Measurements from ENCODE around the gene FNDC3B.

FNDC3B gene

GRCh38 chr3:172289583-172289982 lies 250.2 kb downstream of the FNDC3B start:
- no peak for DNase-seq (ENCODE audit: low read depth)

DNA sequence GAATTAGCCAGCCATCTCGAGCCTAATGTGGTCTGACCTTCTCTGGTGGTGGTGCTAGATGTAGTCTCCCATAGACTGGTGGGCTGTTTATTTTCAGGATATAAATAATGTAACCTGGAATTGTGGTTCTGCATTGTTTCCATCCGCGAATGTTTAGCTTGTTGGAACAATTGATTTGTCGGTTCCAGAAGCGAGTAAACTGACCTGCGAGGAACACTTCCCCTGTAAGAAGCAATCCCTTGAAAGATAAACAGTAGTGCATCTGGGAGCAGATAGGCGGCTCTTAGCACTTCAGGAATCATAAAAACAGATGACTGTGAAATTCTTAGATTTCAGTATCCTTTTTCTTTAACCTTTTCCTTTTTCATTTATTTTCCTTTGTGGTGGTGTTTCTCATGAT lies 251.1 kb downstream of the FNDC3B start:
- DNase-seq (ENCODE audit: low read depth) = no peak

DNA sequence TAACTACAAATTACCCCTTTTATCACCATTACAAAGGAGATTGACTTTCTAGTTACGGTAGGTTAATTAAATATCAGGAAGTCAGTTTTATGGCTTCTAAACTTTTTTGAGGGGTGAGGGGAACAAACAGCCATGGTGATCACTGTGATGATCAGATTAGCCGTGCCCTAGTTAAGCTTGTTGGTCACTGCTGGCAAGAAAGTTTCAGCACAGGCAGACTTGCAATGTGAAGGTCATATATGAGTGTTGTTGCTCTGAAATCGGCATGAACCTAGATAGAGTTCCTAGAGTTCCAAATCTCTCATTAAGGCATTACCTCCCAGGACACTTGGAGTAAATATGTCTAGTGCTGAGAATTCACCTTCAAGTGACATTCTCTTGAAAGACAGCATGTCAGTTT lies 252.3 kb downstream of the FNDC3B start:
- no peak for DNase-seq (ENCODE audit: low read depth)

DNA sequence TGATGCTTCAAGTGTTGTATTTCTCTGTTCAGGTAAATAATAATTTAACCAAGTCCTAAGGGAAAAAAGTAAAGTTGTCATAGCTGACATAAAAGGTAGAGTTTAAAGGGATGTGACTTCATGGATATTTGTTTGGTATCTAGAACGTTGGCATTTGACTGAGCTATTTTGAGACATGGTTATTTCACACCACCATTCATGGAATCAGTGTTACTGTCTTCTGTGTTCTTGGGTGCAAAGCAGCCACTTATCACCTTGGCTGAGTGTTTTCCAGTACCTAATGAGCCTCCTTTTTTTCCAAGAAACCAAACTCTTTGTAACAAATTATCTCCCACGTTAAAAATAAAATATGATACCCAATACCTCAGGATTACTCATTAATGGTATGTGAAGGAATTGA lies 253.0 kb downstream of the FNDC3B start:
- no peak for DNase-seq (ENCODE audit: low read depth)

DNA sequence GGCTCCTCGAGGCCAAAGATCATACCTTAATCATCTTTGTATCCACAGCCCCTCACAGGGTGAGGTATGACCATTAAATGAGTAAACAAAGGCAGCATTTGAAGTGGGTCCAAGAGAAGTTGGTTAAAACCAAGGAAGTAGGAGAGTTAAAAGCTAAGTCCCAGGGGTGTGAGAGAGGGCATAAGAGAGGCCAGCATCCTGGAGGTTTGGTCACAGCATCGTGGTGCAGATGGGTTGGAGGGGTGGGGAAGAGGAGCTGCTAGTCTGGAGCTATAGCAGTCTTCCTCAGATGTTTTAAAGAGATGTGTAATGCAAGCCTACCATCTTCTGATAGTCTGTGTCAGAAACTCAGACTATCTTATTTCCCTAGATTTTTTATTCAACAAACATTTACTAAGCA lies 253.7 kb downstream of the FNDC3B start:
- DNase-seq (ENCODE audit: low read depth) = no peak

DNA sequence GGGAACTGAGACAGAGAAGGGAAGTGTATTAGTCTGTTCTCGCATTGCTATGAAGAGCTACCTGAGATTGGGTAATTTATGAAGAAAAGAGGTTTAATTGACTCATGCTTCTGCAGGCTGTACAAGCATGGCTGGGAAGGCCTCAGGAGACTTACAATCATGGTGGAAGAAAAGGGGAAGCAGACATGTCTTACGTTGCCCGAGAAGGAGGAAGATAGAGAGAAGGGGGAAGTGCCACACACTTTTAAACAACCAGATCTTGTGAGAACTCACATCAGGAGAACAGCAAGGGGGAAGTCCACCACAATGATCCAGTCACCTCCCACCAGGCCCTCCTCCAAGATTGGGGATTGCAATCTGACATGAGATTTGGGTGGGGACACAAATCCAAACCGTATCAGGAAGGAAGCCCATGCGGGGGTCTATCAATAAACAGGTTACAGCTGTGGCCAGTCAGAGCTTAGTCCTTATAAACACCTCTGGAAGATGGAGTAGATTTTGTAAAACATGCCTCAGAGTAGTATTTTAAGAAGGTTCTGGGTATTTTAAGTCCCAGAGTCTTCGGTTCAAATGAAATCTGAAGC lies 254.9 kb downstream of the FNDC3B start:
- DNase-seq (ENCODE audit: low read depth) = no peak

- DNase-seq (ENCODE audit: low read depth) = no peak
These were observed 257.0 kb downstream of the FNDC3B start for GRCh38 chr3:172296248-172296974.

DNA sequence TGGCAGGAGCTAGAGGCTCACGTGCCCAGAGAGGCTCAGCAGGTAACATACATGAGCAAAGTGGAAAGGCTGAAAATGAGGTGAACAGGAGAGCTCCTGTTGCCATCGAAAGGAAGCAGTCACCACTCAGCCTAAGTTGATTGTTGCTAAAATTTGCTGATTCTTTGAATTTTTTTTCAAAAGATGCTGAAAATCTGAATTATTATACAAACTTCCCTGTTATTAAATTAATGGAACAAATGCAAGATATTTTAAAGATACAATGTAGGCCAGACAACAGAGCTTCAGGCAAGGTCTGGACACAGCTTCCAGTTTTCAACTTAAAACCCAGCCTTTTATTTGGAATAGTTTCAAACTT lies 257.6 kb downstream of the FNDC3B start:
- no peak for DNase-seq (ENCODE audit: low read depth)

- DNase-seq (ENCODE audit: low read depth) = no peak
These were observed 258.9 kb downstream of the FNDC3B start for GRCh38 chr3:172298247-172298646.

GRCh38 chr3:172300187-172300586 lies 260.8 kb downstream of the FNDC3B start:
- DNase-seq (ENCODE audit: low read depth) = no peak

GRCh38 chr3:172300862-172301261 lies 261.5 kb downstream of the FNDC3B start:
- DNase-seq (ENCODE audit: low read depth) = no peak

DNA sequence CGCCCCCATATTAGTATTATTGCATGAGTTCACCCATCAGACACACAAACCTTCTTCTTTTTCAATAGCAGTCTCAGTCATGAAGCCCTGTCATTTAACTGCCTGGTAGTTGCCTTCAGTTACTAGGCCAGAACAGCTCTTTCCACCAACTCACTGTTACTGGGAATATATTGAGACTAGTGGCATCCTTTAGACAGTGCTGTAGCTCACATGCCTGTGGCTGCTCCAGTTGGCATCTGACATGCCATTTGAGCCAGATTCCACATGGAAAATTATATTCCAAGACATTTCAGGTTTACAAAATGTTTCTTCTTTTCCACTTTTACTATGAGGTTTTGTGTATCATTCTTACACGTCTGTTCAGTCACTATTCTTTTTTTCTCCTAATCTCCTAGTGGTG lies 262.8 kb downstream of the FNDC3B start:
- no peak for DNase-seq (ENCODE audit: low read depth)

- DNase-seq (ENCODE audit: low read depth) = no peak
These were observed 263.8 kb downstream of the FNDC3B start for GRCh38 chr3:172303181-172303580.

DNA sequence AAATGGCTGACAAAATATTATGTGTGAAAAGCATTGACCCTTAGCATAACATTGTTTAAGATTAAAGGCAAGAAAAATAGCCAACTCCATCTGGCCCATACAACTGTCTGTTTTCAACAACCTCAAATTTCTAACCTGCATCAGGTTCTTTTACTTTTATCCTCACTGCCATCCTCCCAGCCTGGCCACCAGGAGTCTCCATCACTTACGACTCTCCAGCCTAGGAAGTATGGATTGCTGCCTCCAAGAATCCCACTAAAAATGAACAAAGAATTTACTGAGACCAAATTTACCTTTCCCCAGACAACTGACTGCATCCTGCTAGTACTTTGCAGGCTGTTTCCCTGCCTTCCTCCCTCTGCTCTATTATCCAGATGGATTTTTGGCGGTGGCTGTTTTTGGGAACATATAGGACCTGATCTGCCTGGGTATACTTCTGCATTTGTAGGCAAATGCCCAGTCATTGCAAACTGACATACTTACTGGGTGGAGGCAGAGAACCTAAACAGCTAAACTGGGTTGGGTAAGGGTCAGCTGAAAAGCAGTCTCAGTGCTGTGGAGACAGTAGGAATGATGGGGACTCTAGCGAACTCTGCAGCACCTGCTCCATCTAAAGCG lies 264.7 kb downstream of the FNDC3B start:
- DNase-seq (ENCODE audit: low read depth) = no peak

DNA sequence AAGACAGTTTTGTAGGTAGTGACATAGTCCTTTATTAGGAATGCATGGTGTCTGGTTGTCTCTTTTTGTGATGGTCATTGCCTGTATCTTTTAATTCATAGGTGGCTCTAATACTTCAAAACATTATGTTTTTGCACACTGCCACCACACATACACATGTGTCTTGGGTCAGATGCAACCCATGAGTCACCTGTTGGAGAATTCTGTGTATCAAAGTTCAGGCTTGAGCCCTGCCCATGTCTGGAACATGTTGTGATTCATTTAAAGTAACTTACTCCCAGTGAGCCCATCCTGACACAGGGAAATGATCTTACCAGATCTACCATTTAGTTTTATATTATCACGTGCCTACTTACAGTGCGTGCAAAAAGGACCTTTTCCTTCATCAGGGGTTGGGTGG lies 266.2 kb downstream of the FNDC3B start:
- DNase-seq (ENCODE audit: low read depth) = no peak

- DNase-seq (ENCODE audit: low read depth) = no peak
These were observed 266.6 kb downstream of the FNDC3B start for GRCh38 chr3:172305974-172306373.

- DNase-seq (ENCODE audit: low read depth) = no peak
These were observed 267.8 kb downstream of the FNDC3B start for GRCh38 chr3:172307141-172307560.

DNA sequence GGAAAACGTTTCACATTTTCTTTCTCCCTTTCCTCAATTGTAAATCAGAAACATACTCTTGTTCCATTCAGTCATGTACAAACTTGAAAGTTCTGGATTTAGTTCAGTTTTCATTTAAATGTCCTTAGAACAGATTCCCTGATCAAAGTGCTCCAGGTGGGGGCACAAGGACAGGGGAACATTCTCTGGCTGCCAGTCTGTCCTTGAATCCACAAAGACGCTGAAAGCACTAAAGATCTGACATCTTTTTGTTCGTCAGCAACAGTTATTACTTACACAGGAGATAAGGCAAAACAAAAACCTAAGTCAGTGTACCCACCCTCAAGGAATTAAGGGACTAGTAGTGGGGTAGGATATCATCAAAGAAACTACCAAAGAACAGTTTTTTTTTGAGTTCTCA lies 269.7 kb downstream of the FNDC3B start:
- no peak for DNase-seq (ENCODE audit: low read depth)

DNA sequence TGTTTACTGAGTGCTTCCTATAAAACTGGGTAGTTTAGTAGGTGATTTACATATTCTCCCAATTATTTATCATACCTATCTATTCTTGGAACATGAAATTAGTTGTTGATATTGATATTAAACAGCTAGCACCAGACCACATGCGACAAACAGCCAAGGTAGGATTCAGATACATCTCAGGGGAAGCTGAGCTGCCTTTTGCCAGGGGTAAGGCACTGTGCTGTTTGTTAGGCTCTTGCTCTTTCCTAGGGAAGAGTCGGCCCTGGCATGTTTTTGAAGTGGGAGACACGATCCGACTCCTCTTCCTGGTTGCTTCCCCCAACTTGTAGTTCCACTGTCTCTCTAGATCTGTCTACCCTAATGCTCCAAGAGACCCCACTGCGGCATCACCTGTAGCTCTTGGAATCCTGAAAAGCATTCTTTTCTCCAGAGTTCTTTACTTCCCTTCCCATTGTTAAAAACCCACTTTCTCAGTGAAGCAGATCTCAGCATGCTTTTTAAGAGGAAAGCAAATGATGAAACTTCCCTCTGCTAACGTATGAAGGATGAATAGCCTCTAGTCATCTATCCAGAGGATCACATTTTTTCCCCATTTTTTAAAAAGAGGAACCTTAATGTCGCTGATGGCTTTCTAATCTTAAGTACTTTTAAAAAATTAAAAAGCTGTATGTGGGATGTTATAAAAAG lies 270.5 kb downstream of the FNDC3B start:
- DNase-seq (ENCODE audit: low read depth) = no peak

GRCh38 chr3:172310428-172310760 lies 271.0 kb downstream of the FNDC3B start:
- no peak for DNase-seq (ENCODE audit: low read depth)

GRCh38 chr3:172311217-172311616 lies 271.8 kb downstream of the FNDC3B start:
- no peak for DNase-seq (ENCODE audit: low read depth)

- no peak for DNase-seq (ENCODE audit: low read depth)
These were observed 272.6 kb downstream of the FNDC3B start for GRCh38 chr3:172312001-172312400.

GRCh38 chr3:172312711-172313110 lies 273.3 kb downstream of the FNDC3B start:
- DNase-seq (ENCODE audit: low read depth) = no peak

Measured in activated T-helper 1 cell treated with Interleukin-2 at 50 U/mL for 16 hours (primary cell).